A673 (cell line): ENCODE results near the gene ZNF212. TPM values are rescaled to one million over a fixed set of nuclear protein-coding genes. Genes with fewer than 3 reads are reported as not detected.
"Not testable (repeated sequence)": the region's sequence is repeated elsewhere in the genome, so short reads cannot be mapped to it uniquely, and the experiment has no call there.

ENCODE experiments used
- BruUV-seq: library from RNA; stranded (reverse); fragments of 400-500 nt; replicated peaks from 2 replicates; lab custom pipeline; 2021; lab: Mats Ljungman, UMichigan
- CTCF ChIA-PET: fragments of 300-600 bp; sonication (Branson Sonifier 250); formaldehyde crosslinking; loops from one replicate; lab custom pipeline; 2022; ENCODE audit warnings: antibody characterized with exemption; lab: Charles Lee
- POLR2A ChIA-PET: fragments of 300-600 bp; sonication (Branson Sonifier 250); formaldehyde crosslinking; loops from one replicate; lab custom pipeline; 2022; ENCODE audit warnings: antibody characterized with exemption; ENCODE audit not compliant: low non-redundant PET; lab: Charles Lee
- DNase-seq: peaks from one replicate; pipeline ENCODE4 v3.0.0-alpha.2; 2015; ENCODE audit warnings: low spot score
- H3K27ac ChIP-seq: fragments of 200-600 bp; sonication (generic); 2 replicates; pipeline ENCODE4 v1.5.1; 2016; ENCODE audit warnings: mixed run types, low read depth, mild to moderate bottlenecking, mixed read lengths, antibody characterized with exemption, low read length; ENCODE audit not compliant: poor library complexity, severe bottlenecking
- H3K27me3 ChIP-seq: fragments of 200-600 bp; sonication (generic); replicated peaks from 2 replicates; pipeline ENCODE4 v1.6.1; 2017; ENCODE audit warnings: mixed run types, low read depth, mild to moderate bottlenecking, mixed read lengths, antibody characterized with exemption, low read length; ENCODE audit not compliant: insufficient read depth, poor library complexity
- H3K36me3 ChIP-seq: fragments of 200-600 bp; sonication (generic); 2 replicates; pipeline ENCODE4 v1.6.1; 2016; ENCODE audit warnings: mixed run types, mild to moderate bottlenecking, mixed read lengths, antibody characterized with exemption, low read length; ENCODE audit not compliant: insufficient read depth, poor library complexity, severe bottlenecking
- H3K4me1 ChIP-seq: fragments of 200-600 bp; sonication (generic); 2 replicates; pipeline ENCODE4 v1.6.1; 2017; ENCODE audit warnings: mixed run types, mild to moderate bottlenecking, mixed read lengths, antibody characterized with exemption, low read length; ENCODE audit not compliant: insufficient read depth, poor library complexity, severe bottlenecking
- H3K4me3 ChIP-seq: fragments of 200-600 bp; sonication (generic); 2 replicates; pipeline ENCODE4 v1.5.1; 2016; ENCODE audit warnings: low read depth, mixed run types, mild to moderate bottlenecking, mixed read lengths, low read length; ENCODE audit not compliant: poor library complexity, severe bottlenecking
- H3K9me3 ChIP-seq: fragments of 200-600 bp; sonication (generic); 2 replicates; pipeline ENCODE4 v1.6.1; 2016; ENCODE audit warnings: mixed run types, low read depth, mild to moderate bottlenecking, mixed read lengths, antibody characterized with exemption, low read length; ENCODE audit not compliant: poor library complexity, severe bottlenecking
- CTCF ChIP-seq: fragments of 300-800, 200-600 bp; sonication (generic); conservative IDR thresholded peaks from 2 replicates; pipeline ENCODE4 v1.5.1; 2017; ENCODE audit warnings: low read depth, mild to moderate bottlenecking, antibody characterized with exemption, low read length, moderate library complexity, mixed read lengths
- EZH2 ChIP-seq: fragments of 200-600 bp; sonication (generic); IDR thresholded peaks from 2 replicates; pipeline ENCODE4 v1.6.1; 2017; ENCODE audit warnings: borderline replicate concordance, low read depth, mild to moderate bottlenecking, mixed read lengths, antibody characterized with exemption, low read length; ENCODE audit not compliant: poor library complexity, severe bottlenecking
- intact Hi-C: fragments of 100-400 bp; cut with micrococcal nuclease; formaldehyde crosslinking; loops from one replicate; pipeline ENCODE4 v1.10.0; 2022; ENCODE audit not compliant: unreplicated experiment
- total RNA-seq: library from RNA; stranded (reverse); gene quantifications from 2 replicates; pipeline ENCODE4 v1.2.3, GENCODE V29; 2021

Gene ZNF212
- total RNA-seq, 1 experiment from 2014 or later, result 12.3 TPM

DNA sequence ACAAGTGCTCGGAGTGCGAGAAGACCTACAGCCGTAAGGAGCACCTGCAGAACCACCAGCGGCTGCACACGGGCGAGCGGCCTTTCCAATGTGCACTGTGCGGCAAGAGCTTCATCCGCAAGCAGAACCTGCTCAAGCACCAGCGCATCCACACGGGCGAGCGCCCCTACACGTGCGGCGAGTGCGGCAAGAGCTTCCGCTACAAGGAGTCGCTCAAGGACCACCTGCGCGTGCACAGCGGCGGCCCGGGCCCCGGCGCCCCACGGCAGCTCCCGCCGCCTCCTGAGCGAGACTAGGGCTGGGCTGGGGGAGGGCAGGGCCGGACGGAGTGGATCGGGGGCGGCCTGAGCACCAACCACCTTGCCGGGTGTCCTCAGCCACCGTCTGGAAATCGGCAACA is 15.1 kb upstream of the ZNF212 start:
- no peak for DNase-seq

GRCh38 chr7:149225106-149225505 is 14.3 kb upstream of the ZNF212 start:
- Histone ChIP-seq H3K4me1 (peaks cover 10% of the 10 kb centered on the region), H3K9me3 (no peaks in the 10 kb centered on the region), H3K27me3 (no peaks in the 10 kb centered on the region), H3K27ac (no peak overlapping the region), H3K4me3 (no peak overlapping the region), H3K36me3 (no peaks in the 10 kb centered on the region)
- TF ChIP-seq EZH2 (no peak), CTCF (no peak)
- POLR2A ChIA-PET, result no interaction called here
- intact Hi-C loops, result no loop called here
- no peak for DNase-seq
- CTCF ChIA-PET, result no interaction called here
- no TSS peak for BruUV-seq

More for the DNA sequence above, 15.1 kb upstream of the ZNF212 start:
- Histone ChIP-seq H3K9me3 (no peaks in the 10 kb centered on the region), H3K4me3 (no peak overlapping the region), H3K27me3 (no peaks in the 10 kb centered on the region), H3K36me3 (no peaks in the 10 kb centered on the region), H3K4me1 (peaks cover 7% of the 10 kb centered on the region), H3K27ac (no peak overlapping the region)
- TF ChIP-seq CTCF (no peak), EZH2 (no peak)
- intact Hi-C loops, result no loop called here
- BruUV-seq, result no TSS peak
- POLR2A ChIA-PET, result no interaction called here
- CTCF ChIA-PET, result no interaction called here

- POLR2A ChIA-PET, result interaction anchor here (0.7 kb wide), 1 partner anchor 15 kb away, joined by 3 read pairs; no protein-coding TSS in a partner anchor
- no peak overlapping the region for H3K27ac ChIP-seq
- H3K9me3 ChIP-seq, result no peaks in the 10 kb centered on the region
- no peaks in the 10 kb centered on the region for H3K36me3 ChIP-seq
- no peak for DNase-seq
- H3K27me3 ChIP-seq, result no peaks in the 10 kb centered on the region
- BruUV-seq, result no TSS peak
- H3K4me3 ChIP-seq, result no peak overlapping the region
- intact Hi-C loops, result no loop called here
- CTCF ChIA-PET, result no interaction called here
- H3K4me1 ChIP-seq, result peaks cover 10% of the 10 kb centered on the region
- TF ChIP-seq EZH2 (no peak), CTCF (no peak)
Observed at GRCh38 chr7:149225656-149226055, 13.8 kb upstream of the ZNF212 start.

DNA sequence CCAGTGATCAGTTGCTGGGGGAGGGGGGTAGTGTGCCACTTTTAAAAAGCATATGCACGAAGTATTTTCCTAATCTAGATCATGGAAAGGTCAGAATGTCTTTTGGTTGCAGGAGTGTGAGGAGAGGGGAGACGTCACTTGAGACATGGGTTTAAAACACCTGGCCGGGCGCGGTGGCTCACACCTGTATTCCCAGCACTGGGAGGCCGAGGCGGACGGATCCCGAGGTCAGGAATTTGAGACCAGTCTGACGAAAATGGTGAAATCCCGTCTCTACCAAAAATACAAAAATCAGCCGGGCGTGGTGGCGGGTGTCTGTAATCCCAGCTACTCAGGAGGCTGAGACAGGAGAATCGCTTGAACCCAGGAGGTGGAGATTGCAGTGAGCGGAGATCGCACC is 13.1 kb upstream of the ZNF212 start:
- H3K27ac ChIP-seq, CTCF ChIA-PET, H3K27me3 ChIP-seq, BruUV-seq, DNase-seq, intact Hi-C loops, H3K9me3 ChIP-seq, H3K36me3 ChIP-seq, H3K4me1 ChIP-seq, H3K4me3 ChIP-seq: not testable (repeated sequence)
- POLR2A ChIA-PET, result interaction anchor here (0.7 kb wide), 1 partner anchor 14 kb away, joined by 3 read pairs; no protein-coding TSS in a partner anchor
